HCT116 (cell line): ENCODE results near the gene SLC46A1. TPM values are rescaled to one million over a fixed set of nuclear protein-coding genes. Genes with fewer than 3 reads are reported as not detected.

Experiments
- ATAC-seq: fragments of 200-7000 bp; cut with Tn5 transposase; 2 replicates; pipeline ENCODE4 v1.9.1; 2020; ENCODE audit warnings: mild to moderate bottlenecking, moderate library complexity
- BruUV-seq: library from RNA; stranded (reverse); fragments of 400-500 nt; replicated peaks from 2 replicates; lab custom pipeline; 2021; lab: Mats Ljungman, UMichigan
- CTCF ChIA-PET: fragments of 300-600 bp; sonication (Branson Sonifier 250); formaldehyde crosslinking; loops from one replicate; lab custom pipeline; 2021; ENCODE audit warnings: antibody characterized with exemption; lab: Charles Lee
- POLR2A ChIA-PET: fragments of 300-600, 350-600 bp; sonication (Branson Sonifier 250); formaldehyde crosslinking; loops from one replicate; lab custom pipeline; 2021; ENCODE audit warnings: antibody characterized with exemption; lab: Charles Lee
- RAD21 ChIA-PET, 2 experiments: fragments of 300-600 bp; sonication (Branson Sonifier 250); formaldehyde crosslinking; loops; one replicate each; lab custom pipeline; 2023; ENCODE audit warnings: low total read pairs in 2 of 2; ENCODE audit not compliant: uncharacterized antibody in 2 of 2, unreplicated experiment in 2 of 2, low non-redundant PET in 1 of 2; lab: Charles Lee
- DNase-seq: peaks from one replicate; pipeline ENCODE4 v3.0.0-alpha.2; 2010; ENCODE audit warnings: low read depth, low spot score
- H2AFZ ChIP-seq: fragments of 200-600 bp; shearing (Covaris generic), sonication (generic); 2 replicates; pipeline ENCODE4 v1.6.1; 2017; ENCODE audit warnings: low read depth, mixed run types, mixed read lengths, antibody characterized with exemption, low read length; ENCODE audit not compliant: poor library complexity, severe bottlenecking
- H3K27ac ChIP-seq: 2 replicates; pipeline ENCODE4 v1.5.1; 2012; ENCODE audit warnings: low read depth, low read length
- H3K27me3 ChIP-seq: fragments of 200-600 bp; sonication (generic); 2 replicates; pipeline ENCODE4 v1.6.1; 2016; ENCODE audit warnings: mixed run types, low read length, mixed read lengths; ENCODE audit not compliant: insufficient read depth
- H3K36me3 ChIP-seq, 2 experiments: fragments of 200-500 bp in 1 of 2; fragments of 200-600 bp in 1 of 2; sonication (Bioruptor generic) in 1 of 2; sonication (generic) in 1 of 2; 2 replicates each; pipeline versions ENCODE4 v1.5.1 to v1.6.1; 2014 to 2016; ENCODE audit warnings: low read length in 2 of 2, inconsistent platforms in 1 of 2, mixed read lengths in 1 of 2, mixed run types in 1 of 2; ENCODE audit not compliant: insufficient read depth in 2 of 2, control insufficient read depth in 1 of 2
- H3K4me1 ChIP-seq, 2 experiments: fragments of 200-600 bp in 1 of 2; sonication (generic) in 1 of 2; 2 replicates each; pipeline versions ENCODE4 v1.5.1 to v1.6.1; 2012 to 2017; ENCODE audit warnings: low read length in 2 of 2, inconsistent platforms in 1 of 2, mild to moderate bottlenecking in 1 of 2, mixed read lengths in 1 of 2, mixed run types in 1 of 2, moderate library complexity in 1 of 2; ENCODE audit not compliant: insufficient read depth in 2 of 2, control insufficient read depth in 1 of 2
- H3K4me2 ChIP-seq: fragments of 200-600 bp; sonication (generic); 2 replicates; pipeline ENCODE4 v1.6.1; 2017; ENCODE audit warnings: mixed run types, low read length, mixed read lengths
- H3K4me3 ChIP-seq, 2 experiments: fragments of 200-600 bp in 1 of 2; sonication (generic) in 1 of 2; replicated peaks in 1 of 2; 2 replicates each; pipeline ENCODE4 v1.5.1; 2011 to 2016; ENCODE audit warnings: low read length in 2 of 2, control low read depth in 1 of 2, low read depth in 1 of 2, mild to moderate bottlenecking in 1 of 2, mixed read lengths in 1 of 2, mixed run types in 1 of 2
- H3K79me2 ChIP-seq: fragments of 200-600 bp; sonication (generic); 2 replicates; pipeline ENCODE4 v1.6.1; 2017; ENCODE audit warnings: mild to moderate bottlenecking, mixed run types, low read length, moderate library complexity, mixed read lengths; ENCODE audit not compliant: insufficient read depth
- H3K9ac ChIP-seq: fragments of 200-600 bp; sonication (generic); 2 replicates; pipeline ENCODE4 v1.6.1; 2016; ENCODE audit warnings: low read length, mixed read lengths
- H3K9me2 ChIP-seq: fragments of 200-600 bp; sonication (generic), shearing (Covaris generic); 2 replicates; pipeline ENCODE4 v1.6.1; 2017; ENCODE audit warnings: mixed run types, mild to moderate bottlenecking, moderate library complexity; ENCODE audit not compliant: insufficient read depth
- H3K9me3 ChIP-seq, 2 experiments: fragments of 200-500 bp in 1 of 2; fragments of 200-600 bp in 1 of 2; sonication (Bioruptor generic) in 1 of 2; sonication (generic) in 1 of 2; 2 replicates each; pipeline ENCODE4 v1.6.1; 2014 to 2017; ENCODE audit warnings: low read length in 2 of 2, mixed read lengths in 2 of 2, inconsistent platforms in 1 of 2, low read depth in 1 of 2, mild to moderate bottlenecking in 1 of 2, mixed run types in 1 of 2, moderate library complexity in 1 of 2; ENCODE audit not compliant: control insufficient read depth in 1 of 2, insufficient read depth in 1 of 2
- H4K20me1 ChIP-seq: fragments of 200-600 bp; sonication (generic), shearing (Covaris generic); 2 replicates; pipeline ENCODE4 v1.6.1; 2017; ENCODE audit warnings: mixed run types, mild to moderate bottlenecking, moderate library complexity; ENCODE audit not compliant: insufficient read depth
- CBX3 ChIP-seq: IDR thresholded peaks from 2 replicates; pipeline ENCODE4 v1.6.1; 2012; ENCODE audit warnings: low read depth
- CTCF ChIP-seq, 3 experiments: fragments of 200-600 bp in 1 of 3; sonication (generic) in 1 of 3; IDR thresholded peaks in 2 of 3; conservative IDR thresholded peaks in 1 of 3; 2 replicates each; pipeline ENCODE4 v1.5.1; 2012 to 2017; ENCODE audit warnings: low read depth in 2 of 3, low read length in 2 of 3, antibody characterized with exemption in 1 of 3, borderline replicate concordance in 1 of 3, control low read depth in 1 of 3, mild to moderate bottlenecking in 1 of 3, mixed read lengths in 1 of 3, mixed run types in 1 of 3, moderate library complexity in 1 of 3; ENCODE audit not compliant: insufficient read depth in 1 of 3
- EGR1 ChIP-seq: IDR thresholded peaks from 2 replicates; pipeline ENCODE4 v1.6.1; 2012; ENCODE audit warnings: low read depth
- FOSL1 ChIP-seq: IDR thresholded peaks from 2 replicates; pipeline ENCODE4 v1.6.1; 2012; ENCODE audit warnings: low read depth
- POLR2A ChIP-seq: IDR thresholded peaks from 2 replicates; pipeline ENCODE4 v1.7.0; 2011; ENCODE audit warnings: borderline replicate concordance; ENCODE audit not compliant: insufficient read depth, insufficient read length; ENCODE audit errors: extremely low read depth
- RAD21 ChIP-seq: IDR thresholded peaks from 2 replicates; pipeline ENCODE4 v1.6.1; 2012; ENCODE audit warnings: low read depth, mild to moderate bottlenecking
- SIN3A ChIP-seq: IDR thresholded peaks from 2 replicates; pipeline ENCODE4 v1.6.1; 2012; ENCODE audit warnings: low read depth
- SP1 ChIP-seq: IDR thresholded peaks from 2 replicates; pipeline ENCODE4 v1.6.1; 2012; ENCODE audit warnings: low read depth
- TCF7L2 ChIP-seq: IDR thresholded peaks from 2 replicates; pipeline ENCODE4 v1.7.0; 2011; ENCODE audit warnings: borderline replicate concordance, inconsistent platforms; ENCODE audit not compliant: insufficient read depth, insufficient read length; ENCODE audit errors: extremely low read depth
- YY1 ChIP-seq: IDR thresholded peaks from 2 replicates; pipeline ENCODE4 v1.6.1; 2011; ENCODE audit warnings: low read length, low read depth, moderate library complexity, mild to moderate bottlenecking; ENCODE audit not compliant: insufficient replicate concordance; ENCODE audit errors: extremely low read depth
- ZBTB33 ChIP-seq: IDR thresholded peaks from 2 replicates; pipeline ENCODE4 v1.6.1; 2011; ENCODE audit warnings: mild to moderate bottlenecking, low read length, moderate library complexity; ENCODE audit not compliant: insufficient replicate concordance; ENCODE audit errors: extremely low read depth
- ZFX ChIP-seq: fragments of 450-650 bp; IDR thresholded peaks from 2 replicates; pipeline ENCODE4 v1.6.1; 2017
- intact Hi-C: fragments of 100-400 bp; cut with micrococcal nuclease; formaldehyde crosslinking; loops from 2 replicates; pipeline ENCODE4 v1.10.0; 2022
- total RNA-seq: library from RNA; stranded (reverse); gene quantifications from one replicate; pipeline ENCODE4 v1.2.1, GENCODE V29; 2021; ENCODE audit not compliant: unreplicated experiment
- TF ChIP-seq, protein P1 (sequence below): IDR thresholded peaks from 2 replicates; pipeline ENCODE4 v1.6.1; 2012

Gene SLC46A1
- total RNA-seq, 1 experiment from 2014 or later = 17.8 TPM

DNA sequence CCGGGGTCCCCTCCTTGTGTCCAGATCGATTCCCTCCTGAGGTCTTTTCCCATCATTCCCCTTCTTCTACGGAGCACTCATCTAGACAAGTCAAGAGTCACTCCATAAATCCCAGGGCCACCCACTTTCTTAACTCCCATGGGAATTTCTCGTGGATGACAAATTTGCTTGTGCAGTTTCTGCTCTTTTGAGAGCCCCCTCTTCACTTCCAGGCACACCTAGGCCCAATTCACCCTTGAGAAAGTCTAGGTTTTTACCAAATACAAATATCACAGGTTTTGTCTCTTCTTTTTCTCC lies 48.2 kb downstream of the SLC46A1 start:
- Histone ChIP-seq H3K9ac (peak overlapping the region; percentile 99), H3K36me3 (peaks cover 27 to 37% of the 10 kb centered on the region in 2 experiments), H3K4me3 (peak overlapping the region; percentile 72 to 93), H4K20me1 (no peaks in the 10 kb centered on the region), H2AFZ (no peak overlapping the region), H3K9me3 (no peaks in the 10 kb centered on the region), H3K9me2 (no peaks in the 10 kb centered on the region), H3K4me1 (peaks cover 16 to 18% of the 10 kb centered on the region in 2 experiments; a peak in 3 of 4 replicates), H3K27ac (peak overlapping the region; percentile 83), H3K79me2 (peaks cover 46% of the 10 kb centered on the region), H3K27me3 (no peaks in the 10 kb centered on the region), H3K4me2 (peak overlapping the region; percentile 74)
- ChIA-PET POLR2A (interaction anchor here (0.6 to 4.4 kb wide), 6 partner anchors 9 to 59 kb away, joined by 3 to 26 read pairs (median 4); partner anchors contain the start of genes IFT20, TNFAIP1 and VTN), CTCF (interaction anchor here (1.1 to 1.6 kb wide), 2 partner anchors 23 to 59 kb away, joined by 5 to 6 read pairs; partner anchors contain the start of genes IFT20 and TNFAIP1), RAD21 (interaction anchor here (0.6 to 2.4 kb wide), 3 partner anchors 22 to 67 kb away, joined by 3 to 9 read pairs (median 6); partner anchors contain the start of genes IFT20 (in 2 of the 2) and TNFAIP1 (in 2 of the 2))
- no peak for DNase-seq
- BruUV-seq = TSS peak; percentile 74
- intact Hi-C loops = no loop called here
- TF ChIP-seq POLR2A (peak; percentile 6), SIN3A (no peak), ZFX (no peak), CBX3 (no peak)
- no peak for ATAC-seq

GRCh38 chr17:28357061-28357900 lies 48.7 kb downstream of the SLC46A1 start, which contains the start of gene POLDIP2:
Gene POLDIP2, minus strand, starts transcription at chr17:28357527. Its CDS starts 79 bp downstream, at chr17:28357448.
- Histone ChIP-seq H3K27me3 (no peaks in the 10 kb centered on the region), H3K9me3 (no peaks in the 10 kb centered on the region), H3K27ac (peak within 1 kb of the TSS; percentile 83), H3K9me2 (no peaks in the 10 kb centered on the region), H3K9ac (peak within 1 kb of the TSS; percentile 99), H3K79me2 (peaks cover 46% of the 10 kb centered on the region), H3K4me2 (peak within 1 kb of the TSS; percentile 74), H3K4me1 (peaks cover 16 to 18% of the 10 kb centered on the region in 2 experiments; a peak in 3 of 4 replicates), H3K4me3 (peak within 1 kb of the TSS; percentile 72 to 93), H4K20me1 (no peaks in the 10 kb centered on the region), H3K36me3 (peaks cover 28 to 38% of the 10 kb centered on the region in 2 experiments), H2AFZ (no peak within 1 kb of the TSS)
- ChIA-PET CTCF (interaction anchor here (1.1 to 1.6 kb wide), 2 partner anchors 22 to 60 kb away, joined by 5 to 6 read pairs; partner anchors contain the start of genes IFT20 and TNFAIP1), POLR2A (interaction anchor here (0.6 to 4.4 kb wide), 6 partner anchors 10 to 59 kb away, joined by 3 to 26 read pairs (median 4); partner anchors contain the start of genes IFT20, TNFAIP1 and VTN), RAD21 (interaction anchor here (0.9 to 2.4 kb wide), 2 partner anchors 22 kb away, joined by 3 to 9 read pairs; partner anchors contain the start of genes IFT20 (in 2 of the 2) and TNFAIP1 (in 2 of the 2))
- intact Hi-C loops = no loop called here
- no TSS peak for BruUV-seq
- ATAC-seq = peak; percentile 98
- peak; percentile 79 for DNase-seq
- no peak for TF ChIP-seq FOSL1
- TF ChIP-seq CTCF (IDR thresholded peaks at IDR 0.05 in 2 of 3, conservative IDR thresholded peaks at IDR 0.05 in 1 of 3; ENCODE audit: borderline replicate concordance in 1 of 3, insufficient read depth in 1 of 3, low read depth in 2 of 3, low read length in 2 of 3) = no peak
- TF ChIP-seq SP1 = peak; percentile 69
- peak; percentile 92 for TF ChIP-seq ZFX
- peak; percentile 46 for TF ChIP-seq EGR1
- peak; percentile 92 for TF ChIP-seq YY1
- TF ChIP-seq ZBTB33 = no peak
- TF ChIP-seq, protein P1, sequence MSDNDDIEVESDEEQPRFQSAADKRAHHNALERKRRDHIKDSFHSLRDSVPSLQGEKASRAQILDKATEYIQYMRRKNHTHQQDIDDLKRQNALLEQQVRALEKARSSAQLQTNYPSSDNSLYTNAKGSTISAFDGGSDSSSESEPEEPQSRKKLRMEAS = peak; percentile 69
- peak; percentile 79 for TF ChIP-seq POLR2A
- TF ChIP-seq TCF7L2 = peak; percentile 7
- TF ChIP-seq RAD21 = no peak
